HG02973 (cell line): Measurements from ENCODE around the gene PDE4D.
"Not testable (repeated sequence)": the region's sequence is repeated elsewhere in the genome, so short reads cannot be mapped to it uniquely, and the experiment has no call there.

Experiments used
- ATAC-seq: cut with Tn5 transposase; IDR thresholded peaks from one replicate; pipeline ENCODE4 v1.9.1; 2021; ENCODE audit warnings: moderate library complexity; ENCODE audit not compliant: unreplicated experiment

PDE4D gene

DNA sequence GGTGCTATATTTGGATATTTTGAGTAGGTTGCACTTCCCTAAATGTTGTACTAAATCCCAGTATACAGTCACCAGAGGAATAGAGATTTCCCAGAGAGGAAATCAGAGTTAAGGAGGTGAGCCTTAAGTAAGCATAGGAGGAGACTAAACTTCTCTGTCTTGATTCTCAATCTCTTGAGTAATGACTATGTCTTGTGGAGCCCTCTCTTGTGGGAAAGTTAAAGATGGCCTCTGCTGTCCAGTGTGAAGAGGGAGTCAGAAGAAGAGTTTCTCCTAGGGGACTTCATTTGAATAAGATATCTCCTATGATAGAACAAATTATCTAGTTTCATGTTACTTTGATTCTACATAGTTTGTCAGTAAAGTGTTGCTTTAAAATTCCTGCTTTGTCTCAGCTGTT is 502.5 kb downstream of the PDE4D start:
- no peak for ATAC-seq

DNA sequence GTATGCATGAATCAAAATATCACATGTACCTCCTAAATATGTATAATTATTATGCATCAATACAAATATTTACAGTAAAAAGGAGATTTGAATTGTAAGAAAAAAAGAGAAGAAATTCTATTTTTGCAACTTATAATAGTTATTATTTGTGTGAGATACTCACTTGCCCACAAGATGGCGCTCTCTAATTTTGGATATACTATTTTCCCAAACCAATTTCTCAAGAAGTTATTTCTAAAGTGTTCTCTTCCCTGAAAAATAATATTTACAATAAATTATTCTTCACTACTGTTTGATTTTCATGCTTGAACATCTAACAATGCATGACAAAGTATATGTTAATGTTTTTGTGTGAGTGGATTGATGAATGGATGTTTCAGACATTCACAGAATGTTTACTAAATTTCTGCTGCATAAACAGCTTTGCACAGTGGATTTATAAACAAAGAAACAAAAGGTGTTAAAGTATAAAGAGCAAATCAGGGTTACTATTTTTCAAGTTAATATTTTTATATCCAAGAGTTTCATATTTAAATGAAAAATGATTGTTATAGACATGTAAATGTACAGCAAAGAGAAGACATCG is 503.4 kb downstream of the PDE4D start:
- no peak for ATAC-seq

DNA sequence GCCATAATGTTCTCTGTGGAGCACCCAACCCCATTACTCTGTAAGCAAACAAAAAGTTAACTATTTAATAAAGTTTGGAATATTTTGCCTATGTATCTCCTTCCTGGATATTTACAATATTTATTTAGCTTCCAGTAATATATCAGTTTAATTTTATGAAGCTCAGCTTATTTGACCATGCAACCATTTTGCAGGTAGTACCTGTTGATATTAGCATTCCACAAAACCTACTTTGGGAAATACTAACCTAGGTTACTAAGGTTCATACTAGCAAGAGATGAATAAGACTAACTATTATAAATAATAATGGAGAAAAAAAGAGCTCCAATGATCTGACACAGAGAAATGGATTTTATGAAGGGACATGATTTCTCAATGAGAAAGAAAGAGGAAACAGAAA is 506.4 kb downstream of the PDE4D start:
- no peak for ATAC-seq

DNA sequence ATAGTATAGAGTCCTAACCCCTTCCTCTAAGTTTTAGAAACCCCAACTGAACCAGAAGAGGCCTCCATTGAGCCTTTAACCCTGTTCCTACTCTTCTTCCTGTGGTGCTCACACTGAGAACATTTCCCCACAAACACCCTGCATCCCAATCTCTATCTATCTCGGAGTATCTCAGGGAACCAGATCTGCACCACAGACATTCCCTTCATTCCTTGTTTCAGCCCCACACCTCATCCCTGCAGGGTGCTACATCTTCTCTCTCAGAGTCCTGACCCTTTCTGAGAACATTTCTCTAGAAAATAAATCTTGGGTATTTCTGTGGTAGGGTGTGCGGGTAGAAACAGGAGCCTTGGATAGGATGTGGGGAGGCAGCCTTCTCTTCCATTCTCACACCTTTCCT is 507.8 kb downstream of the PDE4D start:
- ATAC-seq = no peak

DNA sequence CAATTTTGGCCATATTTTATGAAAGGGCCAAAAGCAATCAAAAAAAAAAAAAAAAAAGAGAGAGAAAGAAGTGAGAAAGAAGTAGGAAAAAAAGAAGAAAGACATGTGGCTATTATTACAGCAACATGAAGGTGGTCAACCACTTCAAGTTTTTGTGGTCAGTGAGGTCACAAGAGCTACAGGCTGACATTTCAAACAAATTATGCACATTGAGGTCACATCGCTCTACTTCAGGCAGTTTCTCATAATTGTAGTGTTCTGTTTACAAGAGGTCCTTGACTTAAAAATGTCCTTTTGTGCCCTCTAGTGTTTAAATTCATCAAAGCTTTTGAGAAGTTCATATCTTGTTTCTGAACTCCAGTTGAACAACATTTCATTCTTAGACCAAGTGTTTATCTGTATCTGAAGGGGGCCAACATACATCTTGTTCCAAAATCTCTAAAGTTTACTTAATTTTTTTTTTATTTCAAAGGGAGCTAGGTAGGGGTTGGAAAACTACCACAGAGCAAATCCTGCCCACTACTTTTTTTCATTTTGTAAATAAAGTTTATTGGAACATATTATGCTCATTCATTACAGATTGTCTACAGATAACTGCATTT is 513.1 kb downstream of the PDE4D start:
- ATAC-seq = peak; percentile 94

DNA sequence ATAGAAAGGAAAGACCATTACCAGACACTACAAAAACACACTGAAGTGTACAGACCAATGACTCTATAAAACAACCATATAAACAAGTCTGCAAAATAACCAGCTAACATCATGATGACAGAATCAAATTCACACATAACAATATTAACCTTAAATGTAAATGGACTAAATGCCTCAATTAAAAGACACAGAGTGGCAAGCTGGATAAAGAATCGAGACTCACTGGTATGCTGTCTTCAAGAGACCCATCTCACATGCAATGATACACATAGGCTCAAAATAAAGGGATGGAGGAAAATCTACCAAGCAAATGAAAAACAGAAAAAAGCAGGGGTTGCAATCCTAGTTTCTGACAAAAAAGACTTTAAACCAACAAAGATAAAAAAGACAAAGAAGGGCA is 519.5 kb downstream of the PDE4D start:
- not testable (repeated sequence) for ATAC-seq

DNA sequence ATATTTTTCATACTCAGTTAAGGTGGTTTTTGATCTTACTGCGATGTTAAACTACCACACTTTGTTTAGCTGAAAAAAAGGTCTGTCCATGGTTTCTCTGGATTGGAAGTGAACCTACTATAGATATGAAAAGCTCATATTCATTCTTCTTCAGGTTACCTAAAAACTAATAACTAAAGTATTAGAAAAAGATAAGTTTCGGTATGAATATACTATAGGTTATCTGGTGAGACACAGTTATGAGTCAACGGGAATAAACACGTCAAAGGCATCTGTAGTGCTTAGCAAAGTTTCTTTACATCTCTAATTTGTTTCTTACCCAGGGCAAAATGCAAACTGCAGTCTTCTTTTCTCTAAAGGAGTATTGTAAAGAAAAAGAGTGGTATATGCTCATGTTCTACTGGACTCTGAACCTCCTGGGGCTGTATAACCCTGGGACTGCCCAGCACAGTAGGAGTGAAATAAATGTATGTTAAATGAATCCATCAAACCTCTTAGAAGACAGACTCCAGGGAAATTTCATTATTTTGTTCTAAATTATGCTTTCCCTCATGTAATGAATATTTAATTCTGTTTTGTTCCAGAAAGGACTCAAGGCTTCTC is 521.9 kb downstream of the PDE4D start:
- ATAC-seq = peak; percentile 77

DNA sequence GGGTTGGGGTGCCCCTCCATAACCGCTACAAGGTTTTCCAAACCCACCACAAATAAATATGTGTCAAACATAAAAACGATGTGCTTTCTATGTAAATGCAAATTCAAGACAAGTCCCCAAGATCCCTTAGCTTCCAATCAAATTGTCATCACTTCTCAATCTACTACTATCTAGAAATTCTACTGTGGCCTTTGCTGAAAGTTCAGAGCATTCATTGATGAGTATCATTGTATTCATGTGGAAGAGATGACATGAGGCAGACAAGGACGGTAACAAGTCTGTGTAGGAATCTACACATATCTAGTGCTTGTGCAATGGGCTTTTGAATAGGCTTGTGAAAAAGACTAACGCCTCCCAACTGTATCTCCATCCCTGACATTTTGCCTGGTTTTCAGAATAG is 524.6 kb downstream of the PDE4D start:
- ATAC-seq = no peak

DNA sequence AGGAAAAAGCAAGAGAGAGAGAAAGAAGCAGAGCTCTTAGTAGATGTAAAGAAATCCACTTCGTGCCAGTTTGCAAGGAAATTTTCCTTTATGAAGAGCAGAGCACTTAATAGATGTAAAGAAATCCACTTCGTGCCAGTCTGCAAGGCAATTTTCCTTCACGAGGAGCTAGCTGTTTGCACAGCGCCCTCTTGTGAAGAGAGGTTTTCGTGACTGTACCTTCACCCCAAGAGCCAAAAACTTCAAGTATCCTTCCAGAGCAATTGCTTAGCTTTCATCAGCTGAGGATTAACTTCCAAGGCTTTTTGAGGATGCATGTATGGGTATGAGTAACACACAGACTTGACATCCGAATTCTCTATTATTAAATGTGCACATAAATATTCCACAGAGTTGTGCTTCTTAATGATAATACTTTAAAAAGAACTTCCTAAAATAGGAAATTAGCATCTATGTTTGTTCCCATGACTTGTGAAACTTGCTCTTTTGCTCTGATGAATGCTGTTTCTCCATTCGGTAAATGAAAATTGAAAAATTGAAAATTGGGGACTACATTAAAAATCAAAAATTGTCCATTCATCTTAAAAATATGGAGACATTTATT is 525.6 kb downstream of the PDE4D start:
- no peak for ATAC-seq

DNA sequence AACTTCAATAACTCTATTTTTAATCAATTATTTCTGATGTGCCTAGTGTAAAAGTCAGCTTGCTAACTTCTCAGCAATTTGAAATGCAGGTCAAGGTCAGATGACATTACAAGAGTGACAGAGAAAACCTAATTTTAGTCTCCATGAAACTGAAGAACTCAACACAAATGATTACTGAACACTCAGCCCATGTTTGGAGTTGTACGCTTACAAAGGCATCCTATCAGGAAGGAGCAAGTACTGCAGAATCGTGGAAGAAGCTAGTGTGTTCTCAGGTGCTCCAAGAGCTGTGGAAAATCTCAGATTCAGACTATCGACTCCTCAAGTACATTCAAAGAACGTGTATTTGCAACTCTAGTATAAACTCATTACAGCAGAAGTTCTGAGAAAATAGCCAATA is 526.7 kb downstream of the PDE4D start:
- no peak for ATAC-seq

DNA sequence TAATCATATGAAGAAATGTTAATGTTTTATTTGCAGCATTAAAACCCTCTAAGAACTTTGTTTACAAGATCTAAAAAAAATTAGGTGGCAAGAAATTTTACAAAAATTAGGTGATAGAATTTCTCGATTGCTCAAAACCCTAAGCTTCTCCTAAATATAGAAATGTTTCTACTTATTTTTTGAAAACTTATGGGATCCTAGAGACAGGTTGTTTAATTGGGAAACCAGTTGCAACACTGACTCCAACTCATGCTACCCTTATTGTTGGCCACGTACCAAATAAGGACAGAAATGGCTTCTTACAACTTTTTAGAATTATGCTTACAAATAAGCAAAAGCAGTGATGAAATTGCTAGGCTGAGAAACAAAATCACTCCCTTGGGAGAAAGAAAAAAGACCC is 531.1 kb downstream of the PDE4D start:
- ATAC-seq = no peak

DNA sequence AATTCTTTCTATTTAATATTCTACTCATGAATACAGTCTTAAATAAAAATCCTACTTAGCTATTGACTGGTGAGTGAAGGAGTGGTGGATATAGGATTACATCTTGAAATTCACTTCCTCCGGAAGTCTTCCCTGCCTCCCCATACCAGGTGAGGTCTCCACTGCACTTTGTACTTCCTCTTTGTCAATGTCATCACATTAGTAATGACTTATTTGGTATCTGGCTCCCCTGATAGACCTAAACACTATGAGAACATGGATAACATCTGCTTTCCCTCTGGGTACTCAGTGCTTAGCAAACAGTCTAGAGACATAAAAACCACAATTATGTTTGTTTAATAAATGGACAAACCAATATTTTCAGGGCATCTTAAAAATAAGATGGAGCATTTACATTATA is 532.1 kb downstream of the PDE4D start:
- no peak for ATAC-seq

DNA sequence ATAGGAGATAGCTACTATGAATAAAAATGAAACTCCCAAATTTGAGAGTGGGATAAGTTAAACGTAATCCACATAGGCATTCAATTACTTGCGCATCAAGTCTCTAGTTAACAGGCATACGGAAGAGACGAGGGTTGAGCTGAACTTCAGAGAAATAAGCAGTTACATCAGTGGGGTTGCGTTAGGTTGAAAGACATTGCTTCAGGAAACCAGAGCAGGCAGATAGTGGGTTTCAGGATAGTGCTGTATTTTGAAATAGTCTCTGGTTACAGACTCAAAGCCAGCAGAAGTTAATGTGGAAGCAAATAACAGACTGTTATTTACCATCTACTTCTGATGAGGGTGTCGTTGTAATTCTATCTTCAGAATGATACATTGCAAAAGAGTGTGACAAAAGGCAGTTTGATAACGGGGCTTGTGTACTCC is 533.4 kb downstream of the PDE4D start:
- ATAC-seq = no peak

DNA sequence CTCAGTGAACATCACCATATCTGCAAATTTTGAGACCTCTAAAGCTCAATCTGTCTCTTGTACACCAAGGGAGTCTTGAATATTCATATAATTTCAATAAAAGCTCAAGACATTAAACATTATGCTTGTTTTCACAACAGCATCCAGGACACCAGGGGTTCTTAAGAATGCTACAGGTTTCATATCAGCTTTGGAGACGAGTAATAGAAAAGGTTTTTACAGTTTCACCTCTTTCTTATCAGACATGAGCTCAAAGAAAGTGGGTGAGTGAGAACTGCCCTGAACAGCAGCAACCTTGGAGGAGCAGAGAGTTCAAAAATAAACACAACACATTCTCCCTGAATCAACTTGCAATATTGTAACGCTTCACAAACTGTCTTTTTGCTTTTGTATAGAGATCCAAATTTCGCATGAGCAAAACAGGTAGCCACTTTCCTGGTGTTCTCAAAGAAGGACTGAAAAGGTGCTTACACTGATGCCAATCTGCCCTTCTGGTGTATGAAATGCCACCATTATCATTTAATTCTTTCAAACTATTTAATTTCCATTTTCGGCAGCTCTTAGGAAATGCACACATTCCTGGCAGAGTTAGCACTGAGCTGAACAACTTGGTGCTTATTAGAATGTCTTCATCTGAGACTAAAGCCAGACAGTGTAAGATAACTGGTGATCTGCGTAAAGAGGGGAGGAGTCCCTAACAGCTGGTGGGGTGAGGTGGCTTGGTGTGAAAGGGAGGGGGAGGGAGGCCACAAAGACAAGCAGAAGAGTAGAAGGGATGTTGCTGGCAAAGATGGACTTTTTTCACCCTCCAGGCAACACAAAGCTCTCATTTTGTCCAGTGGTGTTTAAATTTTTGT is 535.3 kb downstream of the PDE4D start:
- no peak for ATAC-seq

DNA sequence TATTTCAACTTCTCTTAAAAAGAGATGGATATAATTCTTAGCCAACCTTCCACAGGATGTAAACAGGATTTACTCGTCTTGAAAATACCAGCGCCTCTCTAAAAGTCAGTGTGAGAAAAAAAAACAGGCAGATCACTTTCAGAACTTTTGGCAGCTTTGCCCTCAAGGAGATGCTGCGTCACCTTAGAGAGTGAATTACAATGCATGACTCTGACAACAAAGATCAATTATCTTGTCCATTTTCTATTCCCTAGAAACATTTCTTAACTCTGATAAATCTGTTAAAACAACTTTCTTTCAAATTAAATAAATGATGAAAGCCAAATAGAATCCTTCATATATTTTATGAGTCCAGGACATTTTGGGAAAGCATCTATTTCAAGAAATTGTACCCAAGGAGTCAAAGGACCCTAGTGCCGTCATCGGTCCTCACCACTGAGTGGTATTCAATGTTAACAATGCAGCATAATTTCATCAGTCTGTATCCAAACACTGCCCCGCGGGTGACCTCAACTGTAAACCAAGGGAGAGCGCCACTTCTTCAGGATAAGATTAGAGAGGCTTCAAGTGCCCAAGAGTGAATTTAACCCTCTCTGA is 536.0 kb downstream of the PDE4D start:
- no peak for ATAC-seq

DNA sequence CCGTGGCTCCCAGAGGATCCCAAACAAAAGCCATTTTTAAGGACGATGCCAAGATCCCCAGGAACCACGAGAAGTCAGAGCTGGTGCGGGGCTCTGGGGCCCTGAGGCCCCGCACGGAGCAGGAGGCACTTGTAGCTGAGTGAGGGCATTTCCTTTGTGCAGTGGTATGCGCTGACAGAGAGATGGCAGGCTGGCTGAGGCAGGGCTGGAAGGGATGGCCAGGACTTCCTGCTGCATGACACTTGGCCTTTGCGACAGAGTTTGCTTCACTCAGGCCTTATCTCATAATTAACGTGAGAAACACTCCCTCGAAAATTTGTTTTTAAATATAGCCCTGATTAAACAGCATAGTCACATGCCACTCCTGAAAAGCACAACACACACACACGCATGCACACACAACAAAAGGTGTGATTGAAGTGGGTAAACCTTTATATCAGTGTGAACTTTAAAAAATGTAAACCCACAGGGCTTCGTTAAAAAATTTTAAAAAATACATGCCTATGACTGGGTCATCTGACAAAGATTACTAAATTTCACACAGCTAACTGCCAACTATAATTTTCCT is 536.6 kb downstream of the PDE4D start:
- no peak for ATAC-seq

DNA sequence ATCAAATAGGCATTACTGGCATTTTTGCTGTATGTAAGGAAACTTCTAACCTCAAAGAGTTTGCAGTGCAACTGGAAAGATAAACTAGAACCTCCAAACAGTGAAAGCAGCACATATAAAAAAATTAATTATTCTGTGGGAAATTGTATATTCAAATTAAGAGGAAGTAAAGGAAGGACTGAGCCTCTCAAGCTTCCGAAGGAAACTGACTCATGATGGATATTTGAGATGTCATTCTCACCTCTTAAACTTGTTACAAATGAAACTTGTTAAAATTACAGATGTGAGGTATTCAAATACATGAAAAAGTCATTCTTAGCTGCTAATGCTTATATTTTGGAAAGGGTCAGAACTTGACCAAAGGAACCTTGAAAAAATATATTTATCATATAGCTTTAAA is 538.7 kb downstream of the PDE4D start:
- no peak for ATAC-seq

DNA sequence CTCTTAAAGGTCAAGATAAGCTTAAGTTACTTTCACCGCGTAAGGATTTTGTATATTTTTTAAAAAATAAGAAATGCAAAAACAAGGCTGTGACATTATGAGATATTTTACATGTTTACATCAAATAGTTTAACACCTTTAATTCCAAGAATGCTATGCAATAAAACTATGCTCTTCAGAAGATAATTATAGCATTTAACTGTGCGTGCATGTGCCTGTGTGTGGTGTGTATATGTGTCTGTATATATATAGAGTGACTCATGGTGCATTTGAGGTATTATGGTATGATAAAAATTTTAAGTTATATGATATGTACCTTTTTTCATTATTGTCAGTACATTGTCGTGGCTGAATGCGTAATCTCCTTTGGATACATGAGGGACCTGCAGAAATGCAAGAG is 539.3 kb downstream of the PDE4D start:
- ATAC-seq = no peak

DNA sequence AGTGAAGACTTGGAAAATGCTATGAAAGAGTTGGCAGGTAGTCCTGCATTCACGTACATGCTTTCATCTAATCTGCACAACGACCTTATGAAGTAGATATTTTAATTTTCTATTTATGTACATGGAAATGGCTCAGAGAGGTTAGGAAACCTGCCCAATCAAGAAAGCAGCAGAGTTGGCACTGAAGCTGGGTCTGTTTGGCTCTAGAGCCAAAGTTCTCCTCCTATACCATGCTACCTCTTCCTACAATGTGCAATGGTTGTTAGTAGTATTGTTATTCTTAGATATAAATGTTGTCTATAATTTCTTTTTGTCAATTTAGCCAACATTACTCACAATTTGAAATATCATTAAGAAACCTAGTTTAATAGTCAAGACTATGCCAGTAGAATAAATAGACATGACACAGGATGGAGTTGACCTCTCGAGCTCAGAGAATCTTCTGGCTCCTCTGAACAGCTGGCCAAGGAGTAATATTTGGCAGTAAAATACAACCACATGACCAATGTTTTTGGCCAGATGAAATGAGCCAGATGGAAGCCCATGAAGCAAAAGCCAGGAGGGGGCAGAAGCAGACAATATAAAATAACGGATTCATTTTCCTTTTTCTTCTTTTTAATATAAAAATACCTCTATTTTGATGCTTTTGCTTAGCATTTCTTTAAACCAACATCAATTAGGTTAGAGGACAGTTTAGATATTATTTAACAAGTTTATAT is 542.3 kb downstream of the PDE4D start:
- no peak for ATAC-seq

DNA sequence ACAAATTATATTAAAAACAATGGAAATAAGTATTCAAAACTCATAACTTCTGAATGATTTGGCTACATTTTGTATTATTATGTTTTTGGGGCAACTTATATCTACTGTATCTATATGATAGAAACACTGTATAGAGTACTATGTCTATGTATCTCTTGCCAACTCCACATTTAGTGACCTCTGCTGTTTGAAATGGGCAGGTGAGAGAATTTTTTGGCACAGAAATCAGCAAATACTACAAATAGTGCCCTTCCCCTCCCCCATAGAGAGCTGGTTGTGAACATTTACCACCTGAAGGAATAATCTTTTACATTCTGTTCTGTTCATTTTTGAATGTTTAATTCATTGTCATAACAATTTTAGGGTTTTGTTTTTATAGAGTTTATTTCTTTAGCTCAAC is 545.3 kb downstream of the PDE4D start:
- no peak for ATAC-seq
